Measurements from ENCODE around the gene WWOX. TPM values are rescaled to one million over a fixed set of nuclear protein-coding genes. Genes with fewer than 3 reads are reported as not detected.

WWOX gene
- total and polyA plus RNA-seq, 2 donors (not counting 1 experiment from before 2014, with no cell fraction given), result 10.5 to 42.3 TPM

- Histone ChIP-seq H3K4me1 (ENCODE audit: control insufficient read depth in 2 of 2, insufficient read depth in 2 of 2, low read length in 2 of 2) (peaks cover 0 to 1% of the 10 kb centered on the region in 2 donors), H3K9ac (ENCODE audit: low read length) (no peak overlapping the region), H3K4me2 (replicated peaks; ENCODE audit: low read depth, low read length, poor library complexity, severe bottlenecking) (no peak overlapping the region), H4K20me1 (ENCODE audit: control insufficient read depth, insufficient read depth, low read length, poor library complexity, severe bottlenecking) (no peaks in the 10 kb centered on the region), H3K4me3 (ENCODE audit: control extremely low read depth in 1 of 5, extremely low read depth in 1 of 5, insufficient read depth in 1 of 5, low read depth in 2 of 5, low read length in 4 of 5) (no peak overlapping the region), H2AFZ (ENCODE audit: insufficient read depth, low read depth, low read length, poor library complexity, severe bottlenecking) (no peak overlapping the region), H3K9me3 (ENCODE audit: control extremely low read depth in 1 of 3, control insufficient read depth in 2 of 3, insufficient read depth in 1 of 3, low read length in 2 of 3) (no peaks in the 10 kb centered on the region), H3K36me3 (replicated peaks in 1 of 2; ENCODE audit: control extremely low read depth in 1 of 2, control insufficient read depth in 1 of 2, extremely low read depth in 1 of 2, insufficient read depth in 2 of 2, low read length in 1 of 2) (no peaks in the 10 kb centered on the region), H3K27ac (ENCODE audit: low read length in 2 of 2) (no peak overlapping the region), H3K79me2 (ENCODE audit: control insufficient read depth, insufficient read depth, low read length) (no peaks in the 10 kb centered on the region), H3K27me3 (replicated peaks in 1 of 4; ENCODE audit: control extremely low read depth in 1 of 4, control insufficient read depth in 3 of 4, insufficient read depth in 4 of 4, low read length in 3 of 4) (no peaks in the 10 kb centered on the region)
- H3K4me1 Mint-ChIP-seq, result peaks cover 3% of the 10 kb centered on the region
- DNase-seq (no peak), ATAC-seq (ENCODE audit: low read depth) (no peak)
- H3K4me3 Mint-ChIP-seq, result no peak overlapping the region
- H3K27me3 Mint-ChIP-seq, result no peaks in the 10 kb centered on the region
- intact Hi-C loops (cut with micrococcal nuclease), result no loop called here
- WGBS (ENCODE audit: insufficient coverage), result 97% methylated on average over 10 of the region's 15 CpGs
- ChIA-PET POLR2A (no interaction called here), CTCF (no interaction called here)
- H3K9me3 Mint-ChIP-seq (ENCODE audit: insufficient read depth), result no peaks in the 10 kb centered on the region
- TF ChIP-seq CTCF (IDR thresholded peaks at IDR 0.05), result no peak
- TF ChIP-seq EZH2 (IDR thresholded peaks at IDR 0.05; ENCODE audit: borderline replicate concordance, insufficient read depth, low read depth, low read length, poor library complexity, severe bottlenecking), result no peak
- no peak overlapping the region for H3K27ac Mint-ChIP-seq
Observed at GRCh38 chr16:78183437-78184237, 84.2 kb downstream of the WWOX start.
